AG04450 (cell line): ENCODE measurements around the gene CCM2L. TPM values are rescaled to one million over a fixed set of nuclear protein-coding genes. Genes with fewer than 3 reads are reported as not detected.
"Not testable (repeated sequence)": the region's sequence is repeated elsewhere in the genome, so short reads cannot be mapped to it uniquely, and the experiment has no call there.

Source experiments
- CTCF ChIA-PET: fragments of 300-600, 350-600 bp; formaldehyde crosslinking; extraction: SDS; loops from one replicate; lab custom pipeline; 2022; ENCODE audit warnings: antibody characterized with exemption, inconsistent platforms; lab: Charles Lee
- POLR2A ChIA-PET: fragments of 350-600 bp; formaldehyde crosslinking; extraction: SDS; loops from one replicate; lab custom pipeline; 2021; ENCODE audit warnings: antibody characterized with exemption, inconsistent platforms; lab: Yijun Ruan, JAX
- DNase-seq: peaks from one replicate; pipeline ENCODE4 v3.0.0-alpha.2; 2011; ENCODE audit warnings: low read depth, low spot score
- H3K27ac ChIP-seq: one replicate; pipeline ENCODE4 v1.5.1; 2012; ENCODE audit warnings: low read depth, low read length, control low read depth
- H3K27me3 ChIP-seq: one replicate; pipeline ENCODE4 v1.6.0; 2012; ENCODE audit warnings: low read length; ENCODE audit not compliant: control insufficient read depth, insufficient read depth
- H3K4me3 ChIP-seq: 2 replicates; pipeline ENCODE4 v1.5.1; 2011; ENCODE audit warnings: mild to moderate bottlenecking, low read depth, low read length, control low read depth
- H3K9me3 ChIP-seq: 2 replicates; pipeline ENCODE4 v1.5.1; 2012; ENCODE audit warnings: low read length; ENCODE audit not compliant: control insufficient read depth, insufficient read depth
- CTCF ChIP-seq: IDR thresholded peaks from 2 replicates; pipeline ENCODE4 v1.5.1; 2011; ENCODE audit warnings: low read depth, low read length, control low read depth, inconsistent platforms
- polyA plus RNA-seq: library from polyadenylated mRNA; depleted of rRNA; stranded (reverse); fragments of >200 nt; gene quantifications from 2 replicates; pipeline ENCODE4 v1.2.3, GENCODE V29; 2011

The CCM2L gene
- polyA plus RNA-seq, 1 experiment: not detected

- Histone ChIP-seq H3K9me3 (no peaks in the 10 kb centered on the region; the same call in 1 of the 2 replicates), H3K27ac (no peak overlapping the region), H3K27me3 (peaks cover 77% of the 10 kb centered on the region), H3K4me3 (peak overlapping the region; percentile 25; the same call in 1 of the 2 replicates)
- DNase-seq: peak; percentile 39
- CTCF ChIA-PET: interaction anchor here (0.5 to 5.1 kb wide), 38 partner anchors 9 to 294 kb away, joined by 3 to 73 read pairs (median 4); partner anchors contain the start of gene PDRG1
- peak; percentile 92 for TF ChIP-seq CTCF
- POLR2A ChIA-PET: no interaction called here
Observed at GRCh38 chr20:32031007-32031958, 21.0 kb downstream of the CCM2L start.

GRCh38 chr20:32033316-32033715 lies 23.1 kb downstream of the CCM2L start:
- no peak for TF ChIP-seq CTCF
- POLR2A ChIA-PET: no interaction called here
- DNase-seq: no peak
- Histone ChIP-seq H3K4me3 (no peak overlapping the region), H3K9me3 (peaks cover 4% of the 10 kb centered on the region), H3K27ac (no peak overlapping the region), H3K27me3 (peaks cover 74% of the 10 kb centered on the region)
- CTCF ChIA-PET: interaction anchor here (0.9 to 4.1 kb wide), 2 partner anchors 58 to 210 kb away, joined by 7 to 37 read pairs; no protein-coding TSS in a partner anchor

GRCh38 chr20:32033721-32034120 lies 23.5 kb downstream of the CCM2L start:
- POLR2A ChIA-PET: not testable (repeated sequence)
- CTCF ChIA-PET: interaction anchor here (0.9 to 4.1 kb wide), 2 partner anchors 58 to 210 kb away, joined by 7 to 37 read pairs; no protein-coding TSS in a partner anchor

GRCh38 chr20:32034581-32035425 lies 24.6 kb downstream of the CCM2L start:
- no peak for DNase-seq
- POLR2A ChIA-PET: no interaction called here
- Histone ChIP-seq H3K9me3 (peaks cover 4% of the 10 kb centered on the region), H3K27ac (no peak overlapping the region), H3K27me3 (peaks cover 63% of the 10 kb centered on the region), H3K4me3 (no peak overlapping the region)
- TF ChIP-seq CTCF: no peak
- CTCF ChIA-PET: interaction anchor here (0.8 to 2.4 kb wide), 4 partner anchors 57 to 212 kb away, joined by 3 to 7 read pairs (median 4); no protein-coding TSS in a partner anchor

More at GRCh38 chr20:32033721-32034120, 23.5 kb downstream of the CCM2L start:
- H3K4me3 ChIP-seq, H3K27ac ChIP-seq, H3K9me3 ChIP-seq, DNase-seq: not testable (repeated sequence)
- peaks cover 73% of the 10 kb centered on the region for H3K27me3 ChIP-seq

- TF ChIP-seq CTCF: no peak
- CTCF ChIA-PET: interaction anchor here (0.8 to 2.4 kb wide), 4 partner anchors 56 to 212 kb away, joined by 3 to 7 read pairs (median 4); no protein-coding TSS in a partner anchor
- peaks cover 57% of the 10 kb centered on the region for H3K27me3 ChIP-seq
- no peak overlapping the region for H3K4me3 ChIP-seq
- POLR2A ChIA-PET: no interaction called here
- H3K27ac ChIP-seq: no peak overlapping the region
- DNase-seq: no peak
- peaks cover 4% of the 10 kb centered on the region for H3K9me3 ChIP-seq
Observed at GRCh38 chr20:32035426-32035779, 25.2 kb downstream of the CCM2L start.
